Hepatocyte (in vitro differentiated cells): ENCODE results near the gene LDB3. TPM values are rescaled to one million over a fixed set of nuclear protein-coding genes. Genes with fewer than 3 reads are reported as not detected.

Experiments used
- DNase-seq: peaks from one replicate; pipeline ENCODE4 v3.0.0-alpha.2; 2016; ENCODE audit warnings: low spot score
- H2AFZ ChIP-seq: fragments of 200-600 bp; sonication (generic); 2 replicates; pipeline ENCODE4 v1.6.0; 2016; ENCODE audit warnings: antibody characterized with exemption, mild to moderate bottlenecking
- H3K27ac ChIP-seq: fragments of 200-600 bp; sonication (generic); 2 replicates; pipeline ENCODE4 v1.5.1; 2016; ENCODE audit warnings: mild to moderate bottlenecking
- H3K27me3 ChIP-seq: fragments of 200-600 bp; sonication (generic); 2 replicates; pipeline ENCODE4 v1.6.1; 2016
- H3K36me3 ChIP-seq: fragments of 200-600 bp; sonication (generic); replicated peaks from 2 replicates; pipeline ENCODE4 v1.5.1; 2016; ENCODE audit warnings: low read depth; ENCODE audit not compliant: insufficient read depth
- H3K4me1 ChIP-seq: fragments of 200-600 bp; sonication (generic); 2 replicates; pipeline ENCODE4 v1.5.1; 2016; ENCODE audit warnings: mild to moderate bottlenecking, moderate library complexity; ENCODE audit not compliant: insufficient read depth
- H3K4me2 ChIP-seq: fragments of 200-600 bp; sonication (generic); 2 replicates; pipeline ENCODE4 v1.6.0; 2016
- H3K4me3 ChIP-seq: fragments of 200-600 bp; sonication (generic); 2 replicates; pipeline ENCODE4 v1.5.1; 2016; ENCODE audit warnings: mild to moderate bottlenecking
- H3K79me2 ChIP-seq: fragments of 200-600 bp; sonication (generic); 2 replicates; pipeline ENCODE4 v1.6.0; 2017; ENCODE audit warnings: mild to moderate bottlenecking
- H3K9me2 ChIP-seq: fragments of 200-600 bp; sonication (generic); replicated peaks from 2 replicates; pipeline ENCODE4 v1.6.0; 2017; ENCODE audit warnings: mild to moderate bottlenecking; ENCODE audit not compliant: insufficient read depth
- H3K9me3 ChIP-seq: fragments of 200-600 bp; sonication (generic); 2 replicates; pipeline ENCODE4 v1.5.1; 2016; ENCODE audit warnings: low read depth, mild to moderate bottlenecking
- H4K20me1 ChIP-seq: fragments of 200-600 bp; sonication (generic); 2 replicates; pipeline ENCODE4 v1.6.0; 2016; ENCODE audit warnings: mild to moderate bottlenecking; ENCODE audit not compliant: insufficient read depth, poor library complexity, severe bottlenecking
- EZH2 ChIP-seq: fragments of 200-600 bp; sonication (generic); IDR thresholded peaks from 2 replicates; pipeline ENCODE4 v1.6.1; 2016; ENCODE audit warnings: antibody characterized with exemption, mild to moderate bottlenecking, borderline replicate concordance
- EZH2phosphoT487 ChIP-seq: fragments of 200-600 bp; sonication (generic); IDR thresholded peaks from one replicate; pipeline ENCODE4 v1.6.1; 2018; ENCODE audit warnings: antibody characterized with exemption, mild to moderate bottlenecking, low read depth, moderate library complexity; ENCODE audit not compliant: unreplicated experiment, severe bottlenecking
- WGBS: methylation state at CpG from one replicate; pipeline ENCODE4 v1.1.6; 2016; ENCODE audit warnings: low lambda C conversion rate; ENCODE audit errors: missing lambda C conversion rate; 5-methylcytosine and 5-hydroxymethylcytosine counted together
- polyA plus RNA-seq: library from polyadenylated mRNA; unstranded; fragments of >200 nt; fragmentation: Nextera tagmentation; extraction: Ambion mirVana; gene quantifications from 2 replicates; pipeline ENCODE4 v1.2.1, GENCODE V29; 2016
- total RNA-seq: library from RNA; depleted of rRNA; stranded (reverse); fragments of >200 nt; gene quantifications from 2 replicates; pipeline ENCODE4 v1.2.3, GENCODE V29; 2014
- TF ChIP-seq, protein P1 (sequence below): fragments of 200-600 bp; sonication (generic); IDR thresholded peaks from 2 replicates; pipeline ENCODE4 v1.5.1; 2016; ENCODE audit warnings: antibody characterized with exemption, mild to moderate bottlenecking; ENCODE audit not compliant: poor library complexity

LDB3 gene
- total and polyA plus RNA-seq, 2 experiments from 2014 or later: 0.31 TPM; not detected in 1

DNA sequence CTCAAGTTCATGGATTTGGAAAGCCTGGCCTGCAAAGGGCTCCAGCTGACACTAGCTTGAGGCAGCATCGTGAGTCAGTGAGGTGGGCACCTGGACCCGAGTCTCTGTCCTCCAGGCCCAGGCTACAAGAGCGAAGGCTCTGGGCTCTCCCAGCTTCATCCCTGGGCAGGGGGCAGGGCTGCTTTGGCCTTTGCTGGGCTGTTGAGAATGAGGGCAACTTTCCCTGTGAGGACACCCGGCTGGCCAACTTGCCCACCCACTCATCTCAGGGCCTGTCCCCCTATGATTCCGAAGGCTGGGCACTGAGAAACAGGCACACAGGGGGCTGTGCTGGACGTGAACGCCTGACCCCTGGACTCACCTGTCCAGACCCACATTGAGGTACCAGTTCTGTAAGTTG lies 24.4 kb downstream of the LDB3 start:
- Histone ChIP-seq H3K4me1 (peaks cover 5% of the 10 kb centered on the region), H3K27ac (no peak overlapping the region), H2AFZ (no peak overlapping the region), H3K4me3 (no peak overlapping the region), H3K4me2 (no peak overlapping the region), H4K20me1 (no peaks in the 10 kb centered on the region), H3K79me2 (no peaks in the 10 kb centered on the region), H3K9me2 (no peaks in the 10 kb centered on the region), H3K36me3 (no peaks in the 10 kb centered on the region), H3K27me3 (no peaks in the 10 kb centered on the region), H3K9me3 (no peaks in the 10 kb centered on the region)
- TF ChIP-seq, protein P1, sequence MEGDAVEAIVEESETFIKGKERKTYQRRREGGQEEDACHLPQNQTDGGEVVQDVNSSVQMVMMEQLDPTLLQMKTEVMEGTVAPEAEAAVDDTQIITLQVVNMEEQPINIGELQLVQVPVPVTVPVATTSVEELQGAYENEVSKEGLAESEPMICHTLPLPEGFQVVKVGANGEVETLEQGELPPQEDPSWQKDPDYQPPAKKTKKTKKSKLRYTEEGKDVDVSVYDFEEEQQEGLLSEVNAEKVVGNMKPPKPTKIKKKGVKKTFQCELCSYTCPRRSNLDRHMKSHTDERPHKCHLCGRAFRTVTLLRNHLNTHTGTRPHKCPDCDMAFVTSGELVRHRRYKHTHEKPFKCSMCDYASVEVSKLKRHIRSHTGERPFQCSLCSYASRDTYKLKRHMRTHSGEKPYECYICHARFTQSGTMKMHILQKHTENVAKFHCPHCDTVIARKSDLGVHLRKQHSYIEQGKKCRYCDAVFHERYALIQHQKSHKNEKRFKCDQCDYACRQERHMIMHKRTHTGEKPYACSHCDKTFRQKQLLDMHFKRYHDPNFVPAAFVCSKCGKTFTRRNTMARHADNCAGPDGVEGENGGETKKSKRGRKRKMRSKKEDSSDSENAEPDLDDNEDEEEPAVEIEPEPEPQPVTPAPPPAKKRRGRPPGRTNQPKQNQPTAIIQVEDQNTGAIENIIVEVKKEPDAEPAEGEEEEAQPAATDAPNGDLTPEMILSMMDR: no peak
- no peak for TF ChIP-seq EZH2phosphoT487
- TF ChIP-seq EZH2: no peak
- DNase-seq: no peak
- WGBS: 91% methylated on average over 7 of the region's 7 CpGs

DNA sequence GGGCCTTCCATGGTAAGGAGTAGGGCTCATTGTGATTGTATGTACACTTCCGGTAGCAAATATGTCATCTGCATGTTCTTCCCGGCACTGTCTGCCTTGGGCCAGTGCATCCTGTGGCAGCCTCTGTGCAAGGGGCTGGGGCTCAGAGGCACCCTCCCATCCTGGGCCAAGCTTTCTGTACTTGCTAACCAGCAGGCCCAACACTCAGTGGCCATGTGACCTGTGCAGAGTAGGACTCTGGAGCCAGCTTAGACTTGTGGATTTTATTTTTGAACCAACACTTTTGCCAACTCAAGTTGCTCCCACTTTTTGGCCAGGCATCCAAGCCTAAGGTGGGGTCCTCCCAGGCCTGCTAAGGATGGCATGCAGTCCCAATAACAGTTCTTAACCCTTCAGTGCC lies 25.0 kb downstream of the LDB3 start:
- no peaks in the 10 kb centered on the region for H4K20me1 ChIP-seq
- no peaks in the 10 kb centered on the region for H3K79me2 ChIP-seq
- H2AFZ ChIP-seq: no peak overlapping the region
- H3K9me3 ChIP-seq: no peaks in the 10 kb centered on the region
- 97% methylated on average over 2 of the region's 2 CpGs for WGBS
- H3K36me3 ChIP-seq: no peaks in the 10 kb centered on the region
- H3K4me2 ChIP-seq: peak overlapping the region; percentile 30
- no peak overlapping the region for H3K4me3 ChIP-seq
- peaks cover 5% of the 10 kb centered on the region for H3K4me1 ChIP-seq
- H3K27me3 ChIP-seq: no peaks in the 10 kb centered on the region
- TF ChIP-seq EZH2 (no peak), EZH2phosphoT487 (no peak)
- TF ChIP-seq, protein P1: no peak
- DNase-seq: no peak
- no peaks in the 10 kb centered on the region for H3K9me2 ChIP-seq
- H3K27ac ChIP-seq: no peak overlapping the region

DNA sequence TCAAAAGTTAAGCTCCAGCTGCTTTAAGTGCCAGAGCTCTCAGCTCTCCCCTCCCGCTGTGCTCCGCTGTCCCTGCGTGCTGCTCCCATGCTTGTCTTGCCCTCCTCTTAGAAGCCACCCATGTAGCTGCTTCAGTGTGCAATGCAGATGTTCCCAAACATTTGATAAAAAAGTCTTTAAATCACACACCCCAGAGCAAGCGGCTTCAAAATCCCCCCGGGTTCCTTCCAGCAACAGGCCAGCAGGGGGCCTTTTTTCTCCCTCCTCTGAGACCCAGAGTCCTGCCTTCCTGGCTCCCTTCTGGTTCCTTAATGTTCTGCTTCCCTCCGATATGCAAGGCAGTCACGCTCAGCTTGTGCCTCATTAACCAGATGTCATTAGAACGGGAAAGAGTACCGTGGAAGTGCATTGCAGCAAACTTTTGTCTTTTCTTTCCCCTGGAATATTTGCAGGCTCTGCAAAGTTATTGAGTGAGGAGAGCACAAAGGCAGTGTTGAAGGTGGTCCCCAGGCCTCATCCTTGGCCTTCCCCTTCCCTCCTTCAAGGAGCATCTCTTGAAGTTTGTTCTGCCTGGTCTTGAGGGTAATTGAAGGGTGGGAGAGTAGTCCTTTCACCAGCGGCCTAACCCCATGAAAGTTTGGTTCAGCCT lies 25.5 kb downstream of the LDB3 start:
- Histone ChIP-seq H3K36me3 (no peaks in the 10 kb centered on the region), H2AFZ (peak overlapping the region; percentile 12), H3K4me1 (peaks cover 5% of the 10 kb centered on the region), H3K27ac (no peak overlapping the region), H3K4me2 (peak overlapping the region; percentile 30), H3K9me3 (no peaks in the 10 kb centered on the region), H3K27me3 (no peaks in the 10 kb centered on the region), H3K4me3 (no peak overlapping the region), H3K79me2 (no peaks in the 10 kb centered on the region), H3K9me2 (no peaks in the 10 kb centered on the region), H4K20me1 (no peaks in the 10 kb centered on the region)
- TF ChIP-seq, protein P1: peak; percentile 76
- no peak for TF ChIP-seq EZH2phosphoT487
- peak; percentile 77 for DNase-seq
- 20% methylated on average over 10 of the region's 10 CpGs for WGBS
